Osteocyte (in vitro differentiated cells): ENCODE results near the gene EPHA6. TPM values are rescaled to one million over a fixed set of nuclear protein-coding genes. Genes with fewer than 3 reads are reported as not detected.

Experiments used
- DNase-seq: peaks from one replicate; pipeline ENCODE4 v3.0.0; 2021; ENCODE audit warnings: mixed read lengths; ENCODE audit not compliant: unreplicated experiment; ENCODE audit errors: extremely low spot score
- H3K27ac Mint-ChIP-seq: one replicate; pipeline ENCODE4 v1.8.0; 2021; ENCODE audit warnings: mild to moderate bottlenecking, mixed read lengths; ENCODE audit not compliant: unreplicated experiment
- H3K27me3 Mint-ChIP-seq: one replicate; pipeline ENCODE4 v1.8.0; 2021; ENCODE audit warnings: mixed read lengths; ENCODE audit not compliant: unreplicated experiment
- H3K36me3 Mint-ChIP-seq: one replicate; pipeline ENCODE4 v1.8.0; 2021; ENCODE audit warnings: mixed read lengths; ENCODE audit not compliant: unreplicated experiment
- H3K4me1 Mint-ChIP-seq: one replicate; pipeline ENCODE4 v1.8.0; 2021; ENCODE audit warnings: mixed read lengths; ENCODE audit not compliant: unreplicated experiment
- H3K4me3 Mint-ChIP-seq: one replicate; pipeline ENCODE4 v1.8.0; 2021; ENCODE audit warnings: mild to moderate bottlenecking, moderate library complexity, mixed read lengths; ENCODE audit not compliant: unreplicated experiment
- H3K9me3 Mint-ChIP-seq: one replicate; pipeline ENCODE4 v1.8.0; 2021; ENCODE audit warnings: mixed read lengths; ENCODE audit not compliant: unreplicated experiment
- CTCF ChIP-seq: fragments of 200-600 bp; sonication (generic); IDR thresholded peaks from 2 replicates; pipeline ENCODE4 v1.5.0; 2021; ENCODE audit warnings: antibody characterized with exemption, mild to moderate bottlenecking, moderate library complexity
- total RNA-seq: library from RNA; stranded (reverse); gene quantifications from 2 replicates; pipeline ENCODE4 v1.2.1, GENCODE V29; 2021

The EPHA6 gene
- total RNA-seq, 1 donor from 2014 or later, result 0.51 TPM

DNA sequence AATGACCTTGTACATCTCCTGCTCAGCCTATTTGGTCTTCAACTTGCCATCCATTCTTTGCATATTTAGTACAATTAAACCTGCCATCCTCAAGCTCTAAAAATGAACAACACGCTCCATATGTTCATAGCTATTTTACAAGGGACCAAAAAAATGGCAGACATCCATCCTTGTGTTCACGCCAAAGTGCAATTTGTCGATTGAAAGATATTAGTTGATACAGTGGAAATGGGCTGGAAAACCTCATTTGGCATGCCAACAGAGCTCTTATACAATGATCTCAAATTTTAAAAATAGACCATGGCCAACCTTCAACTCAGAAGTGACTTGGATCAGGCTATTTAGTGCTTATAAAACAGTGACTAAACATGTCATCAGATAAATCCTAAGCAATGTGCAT, 536.6 kb downstream of the EPHA6 start:
- Mint-ChIP-seq H3K9me3 (peaks cover 11% of the 10 kb centered on the region), H3K27ac (no peak overlapping the region), H3K4me3 (no peak overlapping the region), H3K4me1 (no peaks in the 10 kb centered on the region), H3K36me3 (no peaks in the 10 kb centered on the region), H3K27me3 (no peaks in the 10 kb centered on the region)
- DNase-seq, result no peak
- no peak for TF ChIP-seq CTCF

DNA sequence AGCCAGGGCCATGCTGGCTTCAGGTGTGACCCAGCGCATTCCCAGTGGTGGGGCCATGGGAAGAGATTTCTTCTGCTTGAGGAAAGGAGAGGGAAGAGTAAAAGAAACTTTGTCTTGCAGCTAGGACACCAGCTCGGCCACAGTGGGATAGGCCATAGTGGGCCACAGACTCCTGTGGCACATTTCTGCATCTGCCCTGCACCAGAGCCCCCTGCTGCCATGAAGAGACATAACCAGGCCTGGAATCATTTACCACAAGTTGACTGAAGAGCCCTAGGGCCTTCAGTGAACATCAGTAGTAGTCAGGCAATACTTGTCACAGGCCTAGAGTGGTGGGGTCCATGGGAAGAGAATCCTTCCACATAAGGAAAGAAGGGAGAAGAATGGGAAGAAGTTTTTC, 538.8 kb downstream of the EPHA6 start:
- no peak overlapping the region for H3K4me3 Mint-ChIP-seq
- H3K27me3 Mint-ChIP-seq, result no peaks in the 10 kb centered on the region
- no peaks in the 10 kb centered on the region for H3K36me3 Mint-ChIP-seq
- TF ChIP-seq CTCF, result no peak
- no peaks in the 10 kb centered on the region for H3K4me1 Mint-ChIP-seq
- no peak for DNase-seq
- no peak overlapping the region for H3K27ac Mint-ChIP-seq
- H3K9me3 Mint-ChIP-seq, result peaks cover 15% of the 10 kb centered on the region

DNA sequence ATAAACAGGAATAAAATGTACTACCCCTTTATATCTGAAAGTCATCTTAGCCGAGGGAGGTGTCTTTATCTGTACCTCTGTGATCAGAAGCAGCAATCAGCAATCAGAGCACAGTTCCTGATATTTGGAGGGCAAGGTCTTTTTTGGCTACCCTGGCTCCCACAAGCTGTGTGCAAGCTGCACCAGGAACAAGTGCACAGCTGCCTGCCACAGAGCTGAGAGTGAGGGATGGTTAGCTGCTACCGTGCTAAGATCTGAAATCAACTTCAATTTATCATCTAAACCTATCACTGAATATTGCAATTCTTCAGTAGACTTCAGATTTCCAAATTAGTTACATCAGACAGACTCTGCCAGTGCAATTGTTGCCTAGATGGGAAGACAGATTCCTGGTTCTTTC, 545.6 kb downstream of the EPHA6 start:
- peaks cover 9% of the 10 kb centered on the region for H3K9me3 Mint-ChIP-seq
- H3K27me3 Mint-ChIP-seq, result no peaks in the 10 kb centered on the region

GRCh38 chr3:97360804-97361203, 546.4 kb downstream of the EPHA6 start:
- Mint-ChIP-seq H3K27me3 (no peaks in the 10 kb centered on the region), H3K4me3 (no peak overlapping the region)

More for the DNA sequence above, 545.6 kb downstream of the EPHA6 start:
- H3K4me3 Mint-ChIP-seq, result no peak overlapping the region
- TF ChIP-seq CTCF, result no peak
- H3K36me3 Mint-ChIP-seq, result no peaks in the 10 kb centered on the region
- H3K27ac Mint-ChIP-seq, result no peak overlapping the region
- no peaks in the 10 kb centered on the region for H3K4me1 Mint-ChIP-seq
- DNase-seq, result no peak

GRCh38 chr3:97384583-97384982, 570.2 kb downstream of the EPHA6 start:
- Mint-ChIP-seq H3K4me1 (no peaks in the 10 kb centered on the region), H3K9me3 (no peaks in the 10 kb centered on the region), H3K27me3 (no peaks in the 10 kb centered on the region), H3K27ac (no peak overlapping the region), H3K4me3 (no peak overlapping the region), H3K36me3 (no peaks in the 10 kb centered on the region)
- no peak for TF ChIP-seq CTCF
- no peak for DNase-seq

More at GRCh38 chr3:97360804-97361203, 546.4 kb downstream of the EPHA6 start:
- Mint-ChIP-seq H3K36me3 (no peaks in the 10 kb centered on the region), H3K27ac (no peak overlapping the region), H3K9me3 (peaks cover 9% of the 10 kb centered on the region), H3K4me1 (no peaks in the 10 kb centered on the region)
- TF ChIP-seq CTCF, result no peak
- DNase-seq, result no peak
